ENCODE data around the gene DDAH1.

Gene DDAH1

DNA sequence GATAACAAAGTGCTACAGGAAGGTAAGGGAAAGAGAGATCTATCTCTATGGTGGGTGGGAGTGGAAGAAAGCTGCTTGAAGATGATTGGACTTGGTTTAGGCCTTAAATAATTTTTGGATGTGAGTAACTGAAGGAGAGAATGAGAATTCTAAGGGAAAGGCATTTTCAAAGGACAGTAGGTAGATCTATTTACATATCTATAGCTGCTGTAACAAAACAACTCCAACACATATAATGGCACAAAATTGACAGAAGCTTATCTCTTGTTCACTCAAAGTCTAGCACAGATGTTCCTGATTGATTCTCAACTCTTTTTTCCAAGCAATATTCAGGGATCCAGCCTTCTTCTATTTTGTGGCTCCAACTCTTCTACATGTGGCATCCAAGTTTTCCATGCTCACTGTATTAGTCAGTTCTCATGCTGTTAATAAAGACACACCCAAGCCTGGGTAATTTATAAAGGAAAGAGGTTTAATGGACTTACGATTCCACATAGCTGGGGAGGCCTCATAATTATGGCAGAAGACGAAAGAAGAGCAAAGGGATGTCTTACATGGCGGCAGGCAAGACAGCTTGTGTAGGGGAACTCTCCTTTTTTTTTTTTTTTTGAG, 3.1 kb upstream of the DDAH1 start:
- peaks cover 28% of the 10 kb centered on the region for H3K27me3 ChIP-seq (ENCODE audit: control insufficient read depth, insufficient read depth, low read length)
- no peak overlapping the region for H3K4me3 ChIP-seq (ENCODE audit: low read depth, low read length)
- H3K9ac ChIP-seq (ENCODE audit: low read depth, low read length), result no peak overlapping the region
- no peaks in the 10 kb centered on the region for H3K36me3 ChIP-seq (ENCODE audit: control insufficient read depth, insufficient read depth, low read length)
- H3K9me3 ChIP-seq (ENCODE audit: control insufficient read depth, insufficient read depth, low read length), result no peaks in the 10 kb centered on the region
- H3K4me1 ChIP-seq (ENCODE audit: control insufficient read depth, insufficient read depth, low read length), result peaks cover 5% of the 10 kb centered on the region

DNA sequence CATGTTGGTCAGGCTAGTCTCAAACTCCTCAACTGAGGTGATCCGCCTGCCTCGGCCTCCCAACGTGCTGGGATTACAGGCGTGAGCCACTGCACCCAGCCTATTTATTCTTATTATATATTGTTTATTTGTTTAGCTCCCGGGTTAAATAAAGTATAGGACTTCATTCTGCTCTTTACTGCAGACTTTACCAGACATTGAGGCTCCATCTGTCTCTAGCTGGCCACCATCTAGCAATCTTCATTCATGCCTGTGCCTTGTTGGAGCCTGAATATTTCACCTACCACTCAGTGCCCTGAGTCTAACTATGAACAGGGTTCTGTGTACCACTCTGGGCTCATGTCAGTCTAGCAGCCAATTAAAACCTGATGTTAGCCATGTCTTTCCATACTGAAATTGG, 2.1 kb upstream of the DDAH1 start:
- Histone ChIP-seq H3K27me3 (ENCODE audit: control insufficient read depth, insufficient read depth, low read length) (peaks cover 34% of the 10 kb centered on the region), H3K4me1 (ENCODE audit: control insufficient read depth, insufficient read depth, low read length) (peaks cover 5% of the 10 kb centered on the region), H3K36me3 (ENCODE audit: control insufficient read depth, insufficient read depth, low read length) (no peaks in the 10 kb centered on the region), H3K4me3 (ENCODE audit: low read depth, low read length) (no peak overlapping the region), H3K9ac (ENCODE audit: low read depth, low read length) (no peak overlapping the region), H3K9me3 (ENCODE audit: control insufficient read depth, insufficient read depth, low read length) (no peaks in the 10 kb centered on the region)

GRCh38 chr1:85465786-85466134, 801 bp upstream of the DDAH1 start:
- Histone ChIP-seq H3K9me3 (ENCODE audit: control insufficient read depth, insufficient read depth, low read length) (no peaks in the 10 kb centered on the region), H3K27me3 (ENCODE audit: control insufficient read depth, insufficient read depth, low read length) (peaks cover 34% of the 10 kb centered on the region), H3K4me3 (ENCODE audit: low read depth, low read length) (peak overlapping the region; percentile 69), H3K36me3 (ENCODE audit: control insufficient read depth, insufficient read depth, low read length) (no peaks in the 10 kb centered on the region), H3K9ac (ENCODE audit: low read depth, low read length) (no peak overlapping the region), H3K4me1 (ENCODE audit: control insufficient read depth, insufficient read depth, low read length) (peaks cover 5% of the 10 kb centered on the region)

DNA sequence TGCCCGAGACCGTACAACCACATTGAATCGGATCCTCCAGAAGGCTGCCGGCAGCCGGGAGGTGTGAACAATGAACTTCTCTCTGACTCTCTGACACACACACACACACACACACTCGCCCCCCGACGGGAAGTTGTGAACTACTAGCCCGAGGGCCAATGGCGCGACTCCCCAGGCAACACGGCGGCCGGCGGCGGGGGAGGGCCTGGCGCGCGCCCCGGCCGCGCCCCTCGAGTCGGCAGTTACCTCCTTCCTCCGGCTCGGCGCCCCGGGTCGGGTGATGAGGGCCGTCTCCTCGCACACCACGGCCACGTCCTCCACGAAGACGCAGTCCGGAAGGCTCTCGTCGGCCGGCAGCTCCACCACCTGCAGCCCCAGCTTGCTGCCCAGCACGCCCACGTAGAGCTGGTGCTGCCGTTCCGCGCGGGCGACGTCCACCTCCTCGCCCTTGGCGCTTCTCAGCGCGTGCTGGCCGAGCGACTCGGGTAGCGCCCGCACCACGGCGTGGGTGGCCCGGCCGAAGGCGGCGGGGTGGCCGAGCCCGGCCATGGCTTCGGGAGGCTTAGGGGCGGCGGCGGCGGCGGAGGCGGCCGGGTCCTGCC, 361 bp downstream of the DDAH1 start:
- H3K4me3 ChIP-seq (ENCODE audit: low read depth, low read length), result peak overlapping the region; percentile 69
- H3K4me1 ChIP-seq (ENCODE audit: control insufficient read depth, insufficient read depth, low read length), result peaks cover 5% of the 10 kb centered on the region
- H3K36me3 ChIP-seq (ENCODE audit: control insufficient read depth, insufficient read depth, low read length), result no peaks in the 10 kb centered on the region
- H3K9ac ChIP-seq (ENCODE audit: low read depth, low read length), result peak overlapping the region; percentile 8
- peaks cover 34% of the 10 kb centered on the region for H3K27me3 ChIP-seq (ENCODE audit: control insufficient read depth, insufficient read depth, low read length)
- no peaks in the 10 kb centered on the region for H3K9me3 ChIP-seq (ENCODE audit: control insufficient read depth, insufficient read depth, low read length)

DNA sequence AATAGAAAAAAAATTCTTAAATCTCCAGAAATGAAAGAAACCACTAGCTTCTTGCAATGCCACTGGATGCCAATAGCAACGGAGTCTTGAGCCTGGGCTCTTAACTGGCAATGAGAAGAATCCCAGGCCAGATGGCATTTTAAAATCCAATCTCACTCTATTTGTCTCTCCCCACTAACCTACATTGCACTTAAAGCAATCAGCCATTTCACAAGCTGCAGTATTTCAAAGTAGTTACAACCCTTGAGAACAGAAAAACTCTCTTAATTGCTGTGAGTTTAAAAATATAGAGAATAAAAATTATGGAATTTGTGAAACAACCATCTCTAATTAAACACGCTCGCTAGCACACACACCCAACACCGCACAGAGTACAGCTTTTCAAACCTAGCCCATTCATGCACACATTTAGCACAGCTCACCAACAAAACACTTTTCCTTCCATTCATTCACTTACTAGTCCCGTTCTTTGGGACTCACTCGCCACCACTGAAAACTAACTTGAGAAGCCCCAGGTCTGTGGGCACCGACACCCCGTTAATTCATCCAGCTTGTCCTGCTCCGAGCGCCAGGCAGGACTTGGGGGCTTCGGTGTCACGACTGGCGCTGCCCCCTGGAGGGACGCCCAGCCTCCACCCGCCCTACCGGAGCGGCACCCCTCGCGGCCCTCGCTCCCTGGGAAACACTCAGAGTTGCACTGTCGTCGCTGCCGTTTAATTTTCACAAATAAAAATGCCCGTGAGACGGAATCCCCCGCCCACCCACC, 1.0 kb downstream of the DDAH1 start:
- H3K4me1 ChIP-seq (ENCODE audit: control insufficient read depth, insufficient read depth, low read length), result peaks cover 5% of the 10 kb centered on the region
- no peaks in the 10 kb centered on the region for H3K9me3 ChIP-seq (ENCODE audit: control insufficient read depth, insufficient read depth, low read length)
- H3K4me3 ChIP-seq (ENCODE audit: low read depth, low read length), result peak overlapping the region; percentile 69
- H3K27me3 ChIP-seq (ENCODE audit: control insufficient read depth, insufficient read depth, low read length), result peaks cover 34% of the 10 kb centered on the region
- H3K9ac ChIP-seq (ENCODE audit: low read depth, low read length), result no peak overlapping the region
- H3K36me3 ChIP-seq (ENCODE audit: control insufficient read depth, insufficient read depth, low read length), result no peaks in the 10 kb centered on the region

DNA sequence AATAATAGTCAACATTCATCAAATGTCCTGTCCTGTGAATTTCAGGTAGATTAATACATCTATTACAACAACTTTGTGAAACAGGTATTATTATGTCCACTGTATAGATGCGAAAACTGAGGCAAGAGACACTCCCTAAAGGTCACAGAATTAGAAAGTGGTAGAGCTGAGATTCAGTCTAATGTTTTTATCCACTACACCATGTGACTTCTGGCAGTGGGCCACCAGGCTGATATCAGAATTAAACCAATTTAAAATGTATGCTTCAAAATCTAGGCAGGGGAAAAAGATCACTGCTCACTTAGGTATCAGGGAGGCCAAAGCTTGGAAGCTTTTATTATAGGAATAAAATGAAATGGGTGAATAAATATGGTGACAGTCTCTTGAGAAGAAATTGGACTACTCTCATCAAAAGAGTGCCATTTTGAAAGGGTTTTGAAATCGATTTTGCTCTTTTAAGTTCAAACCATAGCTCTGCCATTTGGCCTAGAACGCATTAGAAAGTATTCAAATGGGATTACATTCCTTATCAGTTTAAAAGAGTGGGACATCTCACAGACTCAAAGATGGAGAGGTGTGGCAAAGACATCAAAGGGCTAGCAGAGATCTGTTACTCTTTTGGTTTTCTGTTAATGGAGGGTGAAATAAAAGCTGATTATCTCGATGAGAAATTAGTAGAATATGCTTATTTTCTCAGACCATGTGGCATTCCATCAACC, 1.9 kb downstream of the DDAH1 start:
- Histone ChIP-seq H3K36me3 (ENCODE audit: control insufficient read depth, insufficient read depth, low read length) (no peaks in the 10 kb centered on the region), H3K4me1 (ENCODE audit: control insufficient read depth, insufficient read depth, low read length) (peaks cover 4% of the 10 kb centered on the region), H3K27me3 (ENCODE audit: control insufficient read depth, insufficient read depth, low read length) (peaks cover 34% of the 10 kb centered on the region), H3K9me3 (ENCODE audit: control insufficient read depth, insufficient read depth, low read length) (no peaks in the 10 kb centered on the region), H3K4me3 (ENCODE audit: low read depth, low read length) (no peak overlapping the region), H3K9ac (ENCODE audit: low read depth, low read length) (no peak overlapping the region)

- H3K4me3 ChIP-seq (ENCODE audit: low read depth, low read length), result no peak overlapping the region
- peaks cover 32% of the 10 kb centered on the region for H3K27me3 ChIP-seq (ENCODE audit: control insufficient read depth, insufficient read depth, low read length)
- H3K4me1 ChIP-seq (ENCODE audit: control insufficient read depth, insufficient read depth, low read length), result no peaks in the 10 kb centered on the region
- no peaks in the 10 kb centered on the region for H3K36me3 ChIP-seq (ENCODE audit: control insufficient read depth, insufficient read depth, low read length)
- H3K9ac ChIP-seq (ENCODE audit: low read depth, low read length), result no peak overlapping the region
- no peaks in the 10 kb centered on the region for H3K9me3 ChIP-seq (ENCODE audit: control insufficient read depth, insufficient read depth, low read length)
These were observed 3.6 kb downstream of the DDAH1 start for GRCh38 chr1:85461216-85461918.

- Histone ChIP-seq H3K36me3 (ENCODE audit: control insufficient read depth, insufficient read depth, low read length) (no peaks in the 10 kb centered on the region), H3K9me3 (ENCODE audit: control insufficient read depth, insufficient read depth, low read length) (no peaks in the 10 kb centered on the region), H3K4me3 (ENCODE audit: low read depth, low read length) (no peak overlapping the region), H3K9ac (ENCODE audit: low read depth, low read length) (no peak overlapping the region), H3K27me3 (ENCODE audit: control insufficient read depth, insufficient read depth, low read length) (peaks cover 24% of the 10 kb centered on the region), H3K4me1 (ENCODE audit: control insufficient read depth, insufficient read depth, low read length) (no peaks in the 10 kb centered on the region)
These were observed 4.3 kb downstream of the DDAH1 start for GRCh38 chr1:85460555-85461088.

GRCh38 chr1:85459290-85459689, 5.7 kb downstream of the DDAH1 start:
- no peaks in the 10 kb centered on the region for H3K9me3 ChIP-seq (ENCODE audit: control insufficient read depth, insufficient read depth, low read length)
- H3K36me3 ChIP-seq (ENCODE audit: control insufficient read depth, insufficient read depth, low read length), result no peaks in the 10 kb centered on the region
- no peaks in the 10 kb centered on the region for H3K4me1 ChIP-seq (ENCODE audit: control insufficient read depth, insufficient read depth, low read length)
- no peak overlapping the region for H3K4me3 ChIP-seq (ENCODE audit: low read depth, low read length)
- H3K27me3 ChIP-seq (ENCODE audit: control insufficient read depth, insufficient read depth, low read length), result peaks cover 18% of the 10 kb centered on the region
- H3K9ac ChIP-seq (ENCODE audit: low read depth, low read length), result no peak overlapping the region

DNA sequence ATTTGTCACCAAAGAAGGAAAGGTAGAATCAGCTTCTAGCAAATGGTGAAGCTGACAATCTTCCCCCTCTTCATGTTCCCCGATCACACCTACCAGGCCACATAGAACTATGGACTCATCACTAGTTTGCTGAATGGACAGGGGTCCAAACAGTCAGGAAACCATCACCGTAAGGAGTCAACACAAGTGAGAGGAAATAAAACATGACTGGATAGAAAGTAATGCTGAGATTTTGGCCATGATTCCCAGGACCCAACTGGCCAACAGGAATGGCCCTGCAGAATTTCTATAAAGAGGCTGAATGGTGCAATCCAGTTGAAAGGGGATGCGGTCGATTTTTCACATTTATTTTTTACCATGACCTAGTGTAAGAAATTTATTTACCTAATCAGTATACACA, 10.7 kb downstream of the DDAH1 start:
- Histone ChIP-seq H3K36me3 (ENCODE audit: control insufficient read depth, insufficient read depth, low read length) (no peaks in the 10 kb centered on the region), H3K9ac (ENCODE audit: low read depth, low read length) (no peak overlapping the region), H3K4me1 (ENCODE audit: control insufficient read depth, insufficient read depth, low read length) (peaks cover 4% of the 10 kb centered on the region), H3K27me3 (ENCODE audit: control insufficient read depth, insufficient read depth, low read length) (no peaks in the 10 kb centered on the region), H3K9me3 (ENCODE audit: control insufficient read depth, insufficient read depth, low read length) (no peaks in the 10 kb centered on the region), H3K4me3 (ENCODE audit: low read depth, low read length) (no peak overlapping the region)

DNA sequence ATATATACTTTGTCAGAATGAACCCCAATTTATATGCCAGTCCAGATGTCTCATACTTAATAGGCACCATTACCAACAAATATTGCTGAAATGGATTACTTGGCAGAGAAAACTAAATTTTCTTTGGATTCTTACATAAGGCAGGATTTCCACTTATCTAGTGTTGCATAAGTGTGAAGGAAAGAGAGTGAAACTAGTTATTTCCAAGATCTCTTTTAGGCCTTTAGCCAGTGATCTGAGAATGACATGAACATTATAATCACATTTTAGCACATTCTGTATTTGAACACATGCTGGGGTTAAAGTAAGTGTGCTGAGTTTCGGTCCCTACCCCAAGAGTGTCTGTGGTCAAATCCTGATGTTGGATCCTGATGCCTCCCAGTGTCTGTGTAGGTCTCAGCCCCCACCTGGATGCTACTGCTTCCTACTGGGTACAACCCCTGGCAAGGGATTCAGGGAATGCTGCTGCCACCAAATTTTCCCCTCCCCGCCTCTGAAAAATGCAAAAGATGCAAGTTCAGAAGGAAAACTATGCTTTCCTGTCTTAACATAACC, 11.2 kb downstream of the DDAH1 start:
- H3K9ac ChIP-seq (ENCODE audit: low read depth, low read length), result no peak overlapping the region
- no peaks in the 10 kb centered on the region for H3K36me3 ChIP-seq (ENCODE audit: control insufficient read depth, insufficient read depth, low read length)
- no peaks in the 10 kb centered on the region for H3K9me3 ChIP-seq (ENCODE audit: control insufficient read depth, insufficient read depth, low read length)
- peaks cover 4% of the 10 kb centered on the region for H3K4me1 ChIP-seq (ENCODE audit: control insufficient read depth, insufficient read depth, low read length)
- no peak overlapping the region for H3K4me3 ChIP-seq (ENCODE audit: low read depth, low read length)
- no peaks in the 10 kb centered on the region for H3K27me3 ChIP-seq (ENCODE audit: control insufficient read depth, insufficient read depth, low read length)
